Osteocyte (in vitro differentiated cells): Measurements from ENCODE around the gene GTF2H4. TPM values are rescaled to one million over a fixed set of nuclear protein-coding genes. Genes with fewer than 3 reads are reported as not detected.
"Not testable (repeated sequence)": the region's sequence is repeated elsewhere in the genome, so short reads cannot be mapped to it uniquely, and the experiment has no call there.

Source experiments
- DNase-seq: peaks from one replicate; pipeline ENCODE4 v3.0.0; 2021; ENCODE audit warnings: mixed read lengths; ENCODE audit not compliant: unreplicated experiment; ENCODE audit errors: extremely low spot score
- H3K27ac Mint-ChIP-seq: one replicate; pipeline ENCODE4 v1.8.0; 2021; ENCODE audit warnings: mild to moderate bottlenecking, mixed read lengths; ENCODE audit not compliant: unreplicated experiment
- H3K27me3 Mint-ChIP-seq: one replicate; pipeline ENCODE4 v1.8.0; 2021; ENCODE audit warnings: mixed read lengths; ENCODE audit not compliant: unreplicated experiment
- H3K36me3 Mint-ChIP-seq: one replicate; pipeline ENCODE4 v1.8.0; 2021; ENCODE audit warnings: mixed read lengths; ENCODE audit not compliant: unreplicated experiment
- H3K4me1 Mint-ChIP-seq: one replicate; pipeline ENCODE4 v1.8.0; 2021; ENCODE audit warnings: mixed read lengths; ENCODE audit not compliant: unreplicated experiment
- H3K4me3 Mint-ChIP-seq: one replicate; pipeline ENCODE4 v1.8.0; 2021; ENCODE audit warnings: mild to moderate bottlenecking, moderate library complexity, mixed read lengths; ENCODE audit not compliant: unreplicated experiment
- H3K9me3 Mint-ChIP-seq: one replicate; pipeline ENCODE4 v1.8.0; 2021; ENCODE audit warnings: mixed read lengths; ENCODE audit not compliant: unreplicated experiment
- CTCF ChIP-seq: fragments of 200-600 bp; sonication (generic); IDR thresholded peaks from 2 replicates; pipeline ENCODE4 v1.5.0; 2021; ENCODE audit warnings: antibody characterized with exemption, mild to moderate bottlenecking, moderate library complexity
- total RNA-seq: library from RNA; stranded (reverse); gene quantifications from 2 replicates; pipeline ENCODE4 v1.2.1, GENCODE V29; 2021

GTF2H4 gene
- total RNA-seq, 1 donor from 2014 or later, result 39.3 TPM

DNA sequence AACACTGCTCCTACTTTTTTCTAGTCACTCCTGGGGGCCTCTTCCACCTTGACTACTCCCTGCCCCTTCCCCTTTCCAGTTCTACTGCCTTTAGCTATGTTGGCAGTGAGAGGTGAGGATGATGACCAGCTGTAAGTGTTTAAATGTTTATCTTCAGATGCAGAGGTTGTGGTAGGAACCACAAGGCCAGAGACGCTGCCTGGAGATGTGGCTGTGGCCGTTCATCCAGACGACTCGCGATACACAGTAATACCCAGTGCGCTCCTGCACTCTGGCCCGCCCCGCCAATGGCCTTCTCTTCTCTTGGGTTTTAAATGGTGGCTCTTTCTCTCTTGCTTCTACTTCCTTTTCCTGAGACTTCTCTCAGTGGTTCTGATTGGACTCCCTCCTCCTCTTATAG, 10.7 kb downstream of the GTF2H4 start:
- Mint-ChIP-seq H3K9me3 (no peaks in the 10 kb centered on the region), H3K4me1 (peaks cover 18% of the 10 kb centered on the region), H3K36me3 (peaks cover 34% of the 10 kb centered on the region), H3K4me3 (no peak overlapping the region), H3K27ac (no peak overlapping the region), H3K27me3 (no peaks in the 10 kb centered on the region)
- no peak for TF ChIP-seq CTCF
- no peak for DNase-seq

DNA sequence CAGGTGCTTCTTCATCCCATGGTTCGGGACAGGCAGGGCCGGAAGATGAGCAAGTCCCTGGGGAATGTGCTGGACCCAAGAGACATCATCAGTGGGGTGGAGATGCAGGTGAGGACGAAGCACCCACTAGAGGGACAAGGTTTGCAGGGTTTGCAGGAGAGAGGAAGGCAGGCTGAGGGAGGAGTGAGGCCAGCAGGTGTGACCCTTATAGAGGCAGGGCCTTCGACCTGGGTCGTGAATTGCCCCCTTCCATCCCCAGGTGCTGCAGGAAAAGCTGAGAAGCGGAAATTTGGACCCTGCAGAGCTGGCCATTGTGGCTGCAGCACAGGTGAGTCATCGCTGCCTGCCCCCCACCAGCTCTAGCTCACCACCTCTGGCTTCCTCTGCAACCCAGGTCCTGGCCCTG, 14.4 kb downstream of the GTF2H4 start:
- Mint-ChIP-seq H3K36me3 (peaks cover 37% of the 10 kb centered on the region), H3K9me3 (no peaks in the 10 kb centered on the region), H3K4me3 (no peak overlapping the region), H3K27me3 (no peaks in the 10 kb centered on the region), H3K27ac (no peak overlapping the region), H3K4me1 (no peaks in the 10 kb centered on the region)
- no peak for TF ChIP-seq CTCF
- DNase-seq, result no peak

DNA sequence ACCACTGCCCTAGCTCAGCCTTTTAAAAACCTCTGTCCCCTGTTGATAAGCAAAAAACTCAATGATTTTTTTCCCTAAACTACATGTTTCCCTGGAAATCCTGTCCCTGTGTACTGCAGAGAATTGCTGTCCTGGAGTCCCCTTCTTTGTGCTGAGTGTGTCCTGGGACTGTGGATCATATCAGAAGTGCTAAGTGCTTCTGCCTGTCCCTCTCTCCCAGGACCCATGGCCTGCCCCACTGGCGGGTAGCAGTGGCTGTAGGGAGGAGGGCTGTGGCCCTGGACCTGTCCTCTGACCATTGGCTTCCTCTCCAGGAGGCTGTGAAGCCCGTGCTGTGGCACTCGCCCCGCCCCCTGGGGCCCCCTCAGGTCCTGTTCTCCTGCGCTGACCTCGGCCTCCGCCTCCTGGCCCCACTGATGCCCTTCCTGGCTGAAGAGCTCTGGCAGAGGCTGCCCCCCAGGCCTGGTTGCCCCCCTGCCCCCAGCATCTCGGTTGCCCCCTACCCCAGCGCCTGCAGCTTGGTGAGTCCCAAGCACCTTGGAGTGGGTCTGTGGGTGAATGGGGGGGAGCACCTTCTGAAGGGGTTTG, 16.1 kb downstream of the GTF2H4 start:
- H3K4me1 Mint-ChIP-seq, H3K27ac Mint-ChIP-seq, DNase-seq, H3K27me3 Mint-ChIP-seq, H3K4me3 Mint-ChIP-seq, H3K9me3 Mint-ChIP-seq: not testable (repeated sequence)
- H3K36me3 Mint-ChIP-seq, result peaks cover 50% of the 10 kb centered on the region

DNA sequence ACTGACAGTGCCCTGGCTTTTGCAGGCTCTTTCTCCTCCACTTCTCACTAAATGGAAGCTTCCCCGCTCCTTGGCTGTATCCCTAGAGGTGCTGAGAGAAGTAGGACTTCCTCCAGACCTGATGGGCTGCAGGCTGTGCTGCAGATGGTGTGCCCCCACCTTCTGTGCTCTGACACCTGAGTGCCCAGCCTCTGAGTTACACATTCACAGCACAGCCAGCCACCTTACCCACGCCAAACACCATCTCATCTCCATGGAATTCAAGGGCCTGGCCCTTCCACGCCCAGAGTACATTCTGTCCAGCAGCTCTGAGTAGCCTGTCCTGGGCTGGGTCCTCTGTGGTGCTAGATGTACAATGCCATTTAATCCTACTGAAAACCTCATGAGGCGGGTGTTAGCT, 18.6 kb downstream of the GTF2H4 start:
- no peak for DNase-seq
- TF ChIP-seq CTCF, result no peak
- H3K9me3 Mint-ChIP-seq, result peaks cover 9% of the 10 kb centered on the region
- peaks cover 44% of the 10 kb centered on the region for H3K36me3 Mint-ChIP-seq
- H3K27me3 Mint-ChIP-seq, result no peaks in the 10 kb centered on the region
- H3K4me3 Mint-ChIP-seq, result no peak overlapping the region
- no peak overlapping the region for H3K27ac Mint-ChIP-seq
- H3K4me1 Mint-ChIP-seq, result no peaks in the 10 kb centered on the region

DNA sequence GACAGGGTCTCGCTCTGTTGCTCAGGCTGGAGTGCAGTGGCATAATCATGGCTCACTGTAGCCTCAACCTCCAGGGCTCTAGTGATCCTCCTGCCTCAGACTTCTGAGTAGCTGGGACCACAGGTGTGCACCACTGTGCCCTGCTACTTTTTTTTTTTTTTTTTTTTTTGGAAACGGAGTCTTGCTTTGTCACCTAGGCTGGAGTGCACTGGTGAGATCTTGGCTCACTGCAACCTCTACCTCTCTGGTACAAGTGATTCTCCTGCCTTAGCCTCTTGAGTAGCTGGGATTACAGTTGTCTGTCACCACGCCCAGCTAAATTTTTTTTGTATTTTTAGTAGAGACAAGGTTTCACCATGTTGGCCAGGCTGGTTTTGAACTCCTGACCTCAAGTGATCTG, 19.1 kb downstream of the GTF2H4 start:
- H3K27me3 Mint-ChIP-seq, H3K9me3 Mint-ChIP-seq, H3K27ac Mint-ChIP-seq, H3K4me1 Mint-ChIP-seq, H3K4me3 Mint-ChIP-seq, DNase-seq: not testable (repeated sequence)
- H3K36me3 Mint-ChIP-seq, result peaks cover 43% of the 10 kb centered on the region

GRCh38 chr6:30928677-30929076, 20.7 kb downstream of the GTF2H4 start:
- H3K36me3 Mint-ChIP-seq, result peaks cover 30% of the 10 kb centered on the region

More at GRCh38 chr6:30928677-30929076, 20.7 kb downstream of the GTF2H4 start:
- H3K4me1 Mint-ChIP-seq, result no peaks in the 10 kb centered on the region
- H3K27ac Mint-ChIP-seq, result no peak overlapping the region
- peaks cover 9% of the 10 kb centered on the region for H3K9me3 Mint-ChIP-seq
- no peaks in the 10 kb centered on the region for H3K27me3 Mint-ChIP-seq
- no peak for DNase-seq
- no peak for TF ChIP-seq CTCF
- H3K4me3 Mint-ChIP-seq, result no peak overlapping the region
